ENCODE data around the gene NES. TPM values are rescaled to one million over a fixed set of nuclear protein-coding genes. Genes with fewer than 3 reads are reported as not detected.

NES gene
- polyA plus RNA-seq, 2 of the 4 experiments (the other 2 are of a cell fraction) = 0.57 to 2.1 TPM

DNA sequence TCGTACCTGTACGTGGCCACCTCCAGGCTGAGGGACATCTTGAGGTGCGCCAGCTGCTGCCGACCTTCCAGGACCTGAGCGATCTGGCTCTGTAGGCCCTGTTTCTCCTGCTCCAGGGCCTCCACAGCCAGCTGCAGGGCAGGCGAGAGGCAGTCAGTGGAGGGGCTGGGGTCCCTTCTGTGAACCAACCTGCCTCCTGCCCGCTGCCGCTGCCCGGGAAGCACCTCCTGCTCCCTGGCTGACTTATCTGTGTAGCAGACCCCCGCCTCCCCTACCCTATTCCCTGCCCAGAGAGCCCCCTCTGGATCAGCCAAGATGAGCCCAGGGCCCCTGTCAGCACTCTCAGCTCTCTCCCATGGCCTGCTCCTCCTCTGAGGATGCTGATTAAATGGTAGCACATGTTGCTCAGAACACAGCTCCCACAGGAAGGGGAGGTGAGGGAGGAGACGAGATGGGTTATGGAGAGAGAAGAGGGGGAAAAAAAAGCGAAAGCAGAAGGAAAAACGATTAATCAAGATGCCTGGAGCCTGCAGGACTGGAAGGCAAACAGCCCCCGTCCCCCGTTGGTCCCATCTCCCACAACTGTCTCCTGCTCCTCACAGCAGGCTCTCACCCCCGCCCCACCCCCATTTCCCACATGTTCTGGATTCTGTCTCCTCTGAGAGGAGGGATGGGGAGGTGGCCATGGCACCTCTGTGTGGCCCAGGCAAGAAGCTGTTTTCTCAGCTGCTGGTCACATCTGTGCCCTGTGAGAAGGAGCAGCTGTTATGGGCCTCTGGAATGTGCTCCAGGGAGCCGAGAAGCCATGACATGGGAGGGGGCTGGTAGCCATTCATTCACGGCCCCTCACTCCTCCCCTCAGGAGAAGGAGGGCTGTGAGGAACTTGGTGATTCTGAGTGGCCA lies 1.7 kb downstream of the NES start (continued):
- TF ChIP-seq ZSCAN20 (CRISPR knock-in tag; IDR thresholded peaks at IDR 0.05) (no peak), RNF2 (IDR thresholded peaks at IDR 0.05; ENCODE audit: borderline replicate concordance, low read depth) (no peak), ZNF302 (CRISPR knock-in tag; IDR thresholded peaks at IDR 0.05) (no peak)

DNA sequence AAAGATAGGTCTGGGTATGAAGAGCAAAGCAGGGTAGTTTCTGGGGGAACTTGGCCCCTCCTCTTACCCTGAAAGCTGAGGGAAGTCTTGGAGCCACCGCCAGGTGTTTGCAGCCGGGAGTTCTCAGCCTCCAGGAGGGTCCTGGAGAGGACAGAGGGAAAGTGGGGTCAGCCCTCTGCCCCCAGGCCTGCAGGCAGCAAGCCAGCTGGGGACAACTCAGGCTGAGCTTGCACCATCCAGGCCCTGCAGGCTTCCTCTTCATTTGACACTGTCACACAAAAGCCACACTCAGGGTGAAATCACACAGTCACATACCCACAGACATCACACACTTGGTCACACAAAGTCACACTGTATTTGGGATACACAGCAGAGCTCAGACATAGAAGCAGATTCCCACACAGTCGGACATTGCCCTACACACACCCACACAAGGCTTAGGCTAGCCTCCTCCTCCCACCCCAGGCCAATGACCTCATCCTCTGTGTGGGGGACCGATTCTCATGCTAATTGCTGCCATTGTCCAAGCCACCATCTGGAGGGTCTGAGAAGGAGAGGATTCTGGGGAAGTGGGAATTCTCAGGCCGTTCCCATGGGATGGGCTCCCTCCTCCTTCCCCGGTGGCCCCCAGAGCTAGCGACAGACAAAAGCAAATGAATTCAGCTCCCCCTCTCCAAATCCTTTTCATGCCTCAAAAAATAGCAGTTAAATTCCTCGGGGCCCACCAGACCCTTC lies 3.7 kb downstream of the NES start:
- FAIRE-seq (no peak), DNase-seq (ENCODE audit: low read depth in 1 of 2, low spot score in 1 of 2) (no peak), ATAC-seq (no peak)
- 67% methylated on average over 8 of the region's 8 CpGs for WGBS (ENCODE audit: missing lambda C conversion rate)
- CTCF ChIA-PET = interaction anchor here (1.1 to 52.1 kb wide), 6 partner anchors 9 to 288 kb away, joined by 3 to 2258 read pairs (median 302); partner anchors contain the start of genes CRABP2, HAPLN2, ISG20L2 and METTL25B
- POLR2A ChIA-PET = no interaction called here
- H3K4me3 ChIP-seq = no peak overlapping the region
- H3K4me2 ChIP-seq = no peak overlapping the region
- no peaks in the 10 kb centered on the region for H3K9me3 ChIP-seq
- TF ChIP-seq POLR2AphosphoS2 (conservative IDR thresholded peaks at IDR 0.05; ENCODE audit: low read length) = no peak
- no peak for TF ChIP-seq FOSB (CRISPR knock-in tag; IDR thresholded peaks at IDR 0.05)
- TF ChIP-seq, protein P1, sequence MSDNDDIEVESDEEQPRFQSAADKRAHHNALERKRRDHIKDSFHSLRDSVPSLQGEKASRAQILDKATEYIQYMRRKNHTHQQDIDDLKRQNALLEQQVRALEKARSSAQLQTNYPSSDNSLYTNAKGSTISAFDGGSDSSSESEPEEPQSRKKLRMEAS (IDR thresholded peaks at IDR 0.05) = no peak
- no peak for TF ChIP-seq HOXB5 (CRISPR knock-in tag; IDR thresholded peaks at IDR 0.05)
- no peak for TF ChIP-seq EHF (CRISPR knock-in tag; IDR thresholded peaks at IDR 0.05)
- TF ChIP-seq ZC3H11A (IDR thresholded peaks at IDR 0.05) = no peak
- no peak for TF ChIP-seq RARB (CRISPR knock-in tag; IDR thresholded peaks at IDR 0.05)
- TF ChIP-seq BHLHE40 (IDR thresholded peaks at IDR 0.05; ENCODE audit: low read depth, low read length) = no peak
- no peak for TF ChIP-seq HDAC2 (IDR thresholded peaks at IDR 0.05)
- no peak for TF ChIP-seq HEYL (CRISPR knock-in tag; IDR thresholded peaks at IDR 0.05)
- peaks cover 13% of the 10 kb centered on the region for H3K4me1 ChIP-seq
- H3K27ac ChIP-seq = no peak overlapping the region

DNA sequence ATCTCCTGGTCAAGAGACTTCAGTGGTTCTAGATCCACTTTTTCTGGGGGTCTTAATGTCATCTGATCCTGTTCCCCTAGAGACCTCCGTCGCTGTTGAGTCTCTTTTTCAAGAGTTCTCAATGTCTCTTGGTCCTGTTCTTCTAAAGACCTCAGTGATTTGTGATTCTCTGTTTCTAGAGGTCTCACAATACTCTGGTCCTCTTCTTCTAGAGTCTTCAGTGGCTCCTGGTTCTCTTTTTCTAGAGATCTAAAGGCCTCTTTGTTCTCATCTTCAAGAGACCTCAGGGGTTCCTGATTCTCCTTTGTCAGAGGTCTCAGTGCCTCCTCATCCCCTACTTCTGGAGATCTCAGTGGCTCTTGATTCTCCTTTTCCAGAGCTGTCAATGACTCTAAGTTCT lies 5.4 kb downstream of the NES start:
- CTCF ChIA-PET = interaction anchor here (13.3 to 52.1 kb wide), 4 partner anchors 10 to 49 kb away, joined by 203 to 2258 read pairs (median 448); partner anchors contain the start of genes CRABP2, HAPLN2, ISG20L2 and METTL25B
- ATAC-seq (no peak), FAIRE-seq (no peak), DNase-seq (ENCODE audit: low read depth in 1 of 2, low spot score in 1 of 2) (no peak)
- Histone ChIP-seq H3K27ac (no peak overlapping the region), H3K4me3 (no peak overlapping the region), H3K4me2 (no peak overlapping the region), H3K4me1 (peaks cover 1% of the 10 kb centered on the region; the same call in 1 of the 3 replicates), H3K9me3 (no peaks in the 10 kb centered on the region)
- WGBS (ENCODE audit: missing lambda C conversion rate) = 89% methylated on average over 2 of the region's 2 CpGs
- POLR2A ChIA-PET = interaction anchor here (1.0 kb wide), 1 partner anchor 10 kb away, joined by 3 read pairs; no protein-coding TSS in a partner anchor
- TF ChIP-seq, protein P2, sequence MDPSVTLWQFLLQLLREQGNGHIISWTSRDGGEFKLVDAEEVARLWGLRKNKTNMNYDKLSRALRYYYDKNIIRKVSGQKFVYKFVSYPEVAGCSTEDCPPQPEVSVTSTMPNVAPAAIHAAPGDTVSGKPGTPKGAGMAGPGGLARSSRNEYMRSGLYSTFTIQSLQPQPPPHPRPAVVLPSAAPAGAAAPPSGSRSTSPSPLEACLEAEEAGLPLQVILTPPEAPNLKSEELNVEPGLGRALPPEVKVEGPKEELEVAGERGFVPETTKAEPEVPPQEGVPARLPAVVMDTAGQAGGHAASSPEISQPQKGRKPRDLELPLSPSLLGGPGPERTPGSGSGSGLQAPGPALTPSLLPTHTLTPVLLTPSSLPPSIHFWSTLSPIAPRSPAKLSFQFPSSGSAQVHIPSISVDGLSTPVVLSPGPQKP (IDR thresholded peaks at IDR 0.05; ENCODE audit: low read depth, low read length) = no peak
- TF ChIP-seq RARB (CRISPR knock-in tag; IDR thresholded peaks at IDR 0.05) (no peak), HOXA7 (CRISPR knock-in tag; IDR thresholded peaks at IDR 0.05) (no peak), HOXB13 (CRISPR knock-in tag; IDR thresholded peaks at IDR 0.05; ENCODE audit: low read depth) (no peak), JUN (IDR thresholded peaks at IDR 0.05) (no peak)
- TF ChIP-seq, protein P3, sequence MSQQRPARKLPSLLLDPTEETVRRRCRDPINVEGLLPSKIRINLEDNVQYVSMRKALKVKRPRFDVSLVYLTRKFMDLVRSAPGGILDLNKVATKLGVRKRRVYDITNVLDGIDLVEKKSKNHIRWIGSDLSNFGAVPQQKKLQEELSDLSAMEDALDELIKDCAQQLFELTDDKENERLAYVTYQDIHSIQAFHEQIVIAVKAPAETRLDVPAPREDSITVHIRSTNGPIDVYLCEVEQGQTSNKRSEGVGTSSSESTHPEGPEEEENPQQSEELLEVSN (IDR thresholded peaks at IDR 0.05; ENCODE audit: borderline replicate concordance, low read depth) = no peak
- TF ChIP-seq, protein P4, sequence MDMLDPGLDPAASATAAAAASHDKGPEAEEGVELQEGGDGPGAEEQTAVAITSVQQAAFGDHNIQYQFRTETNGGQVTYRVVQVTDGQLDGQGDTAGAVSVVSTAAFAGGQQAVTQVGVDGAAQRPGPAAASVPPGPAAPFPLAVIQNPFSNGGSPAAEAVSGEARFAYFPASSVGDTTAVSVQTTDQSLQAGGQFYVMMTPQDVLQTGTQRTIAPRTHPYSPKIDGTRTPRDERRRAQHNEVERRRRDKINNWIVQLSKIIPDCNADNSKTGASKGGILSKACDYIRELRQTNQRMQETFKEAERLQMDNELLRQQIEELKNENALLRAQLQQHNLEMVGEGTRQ (IDR thresholded peaks at IDR 0.05) = no peak

All from A549 (cell line).